ENCODE data around the gene POLR3G. TPM values are rescaled to one million over a fixed set of nuclear protein-coding genes. Genes with fewer than 3 reads are reported as not detected.

POLR3G gene
- total and polyA plus RNA-seq, 2 donors: 1.1 to 4.0 TPM

- H3K27ac ChIP-seq (ENCODE audit: low read depth): no peak overlapping the region
- no peak overlapping the region for H3K4me3 ChIP-seq (ENCODE audit: low read depth, low read length)
- H3K4me1 ChIP-seq (ENCODE audit: insufficient read depth): no peaks in the 10 kb centered on the region
- no peaks in the 10 kb centered on the region for H3K36me3 ChIP-seq (ENCODE audit: insufficient read depth)
- 74% methylated on average over 8 of the region's 8 CpGs for WGBS
- DNase-seq (ENCODE audit: extremely low spot score): no peak
These were observed 3.1 kb downstream of the POLR3G start for GRCh38 chr5:90477621-90478215.

GRCh38 chr5:90479611-90480385 is 5.1 kb downstream of the POLR3G start:
- DNase-seq (ENCODE audit: extremely low spot score): no peak
- H3K27ac ChIP-seq (ENCODE audit: low read depth): no peak overlapping the region
- H3K4me3 ChIP-seq (ENCODE audit: low read depth, low read length): no peak overlapping the region
- H3K36me3 ChIP-seq (ENCODE audit: insufficient read depth): no peaks in the 10 kb centered on the region
- H3K4me1 ChIP-seq (ENCODE audit: insufficient read depth): no peaks in the 10 kb centered on the region

GRCh38 chr5:90480699-90481098 is 6.0 kb downstream of the POLR3G start:
- WGBS: 75% methylated on average over 1 of the region's 1 CpG

GRCh38 chr5:90483206-90483605 is 8.5 kb downstream of the POLR3G start:
- Histone ChIP-seq H3K27ac (ENCODE audit: low read depth) (no peak overlapping the region), H3K36me3 (ENCODE audit: insufficient read depth) (no peaks in the 10 kb centered on the region), H3K4me3 (ENCODE audit: low read depth, low read length) (no peak overlapping the region), H3K4me1 (ENCODE audit: insufficient read depth) (no peaks in the 10 kb centered on the region)
- DNase-seq (ENCODE audit: extremely low spot score): no peak
- WGBS: 85% methylated on average over 8 of the region's 8 CpGs

More at GRCh38 chr5:90480699-90481098, 6.0 kb downstream of the POLR3G start:
- Histone ChIP-seq H3K36me3 (ENCODE audit: insufficient read depth) (no peaks in the 10 kb centered on the region), H3K4me3 (ENCODE audit: low read depth, low read length) (no peak overlapping the region), H3K27ac (ENCODE audit: low read depth) (no peak overlapping the region), H3K4me1 (ENCODE audit: insufficient read depth) (no peaks in the 10 kb centered on the region)
- DNase-seq (ENCODE audit: extremely low spot score): no peak

GRCh38 chr5:90484540-90484939 is 9.9 kb downstream of the POLR3G start:
- Histone ChIP-seq H3K36me3 (ENCODE audit: insufficient read depth) (no peaks in the 10 kb centered on the region), H3K4me3 (ENCODE audit: low read depth, low read length) (no peak overlapping the region), H3K27ac (ENCODE audit: low read depth) (no peak overlapping the region), H3K4me1 (ENCODE audit: insufficient read depth) (no peaks in the 10 kb centered on the region)
- no peak for DNase-seq (ENCODE audit: extremely low spot score)
- WGBS: 43% methylated on average over 3 of the region's 3 CpGs

GRCh38 chr5:90488791-90489190 is 14.1 kb downstream of the POLR3G start:
- 46% methylated on average over 2 of the region's 2 CpGs for WGBS
- H3K4me3 ChIP-seq (ENCODE audit: low read depth, low read length): no peak overlapping the region
- no peak overlapping the region for H3K27ac ChIP-seq (ENCODE audit: low read depth)
- DNase-seq (ENCODE audit: extremely low spot score): no peak
- no peaks in the 10 kb centered on the region for H3K36me3 ChIP-seq (ENCODE audit: insufficient read depth)
- no peaks in the 10 kb centered on the region for H3K4me1 ChIP-seq (ENCODE audit: insufficient read depth)

GRCh38 chr5:90494043-90494442 is 19.4 kb downstream of the POLR3G start:
- no peak overlapping the region for H3K4me3 ChIP-seq (ENCODE audit: low read depth, low read length)
- no peak for DNase-seq (ENCODE audit: extremely low spot score)

GRCh38 chr5:90495146-90495545 is 20.5 kb downstream of the POLR3G start:
- H3K36me3 ChIP-seq (ENCODE audit: insufficient read depth): no peaks in the 10 kb centered on the region
- DNase-seq (ENCODE audit: extremely low spot score): no peak
- no peak overlapping the region for H3K27ac ChIP-seq (ENCODE audit: low read depth)
- no peak overlapping the region for H3K4me3 ChIP-seq (ENCODE audit: low read depth, low read length)
- H3K4me1 ChIP-seq (ENCODE audit: insufficient read depth): no peaks in the 10 kb centered on the region
- 89% methylated on average over 1 of the region's 1 CpG for WGBS

More at GRCh38 chr5:90494043-90494442, 19.4 kb downstream of the POLR3G start:
- no peaks in the 10 kb centered on the region for H3K36me3 ChIP-seq (ENCODE audit: insufficient read depth)
- H3K27ac ChIP-seq (ENCODE audit: low read depth): no peak overlapping the region
- H3K4me1 ChIP-seq (ENCODE audit: insufficient read depth): no peaks in the 10 kb centered on the region

GRCh38 chr5:90503596-90503995 is 28.9 kb downstream of the POLR3G start:
- Histone ChIP-seq H3K4me1 (ENCODE audit: insufficient read depth) (no peaks in the 10 kb centered on the region), H3K36me3 (ENCODE audit: insufficient read depth) (no peaks in the 10 kb centered on the region), H3K27ac (ENCODE audit: low read depth) (no peak overlapping the region), H3K4me3 (ENCODE audit: low read depth, low read length) (no peak overlapping the region)
- 76% methylated on average over 1 of the region's 1 CpG for WGBS
- no peak for DNase-seq (ENCODE audit: extremely low spot score)

- no peak overlapping the region for H3K27ac ChIP-seq (ENCODE audit: low read depth)
- no peaks in the 10 kb centered on the region for H3K4me1 ChIP-seq (ENCODE audit: insufficient read depth)
- no peaks in the 10 kb centered on the region for H3K36me3 ChIP-seq (ENCODE audit: insufficient read depth)
- 88% methylated on average over 2 of the region's 2 CpGs for WGBS
- no peak for DNase-seq (ENCODE audit: extremely low spot score)
- no peak overlapping the region for H3K4me3 ChIP-seq (ENCODE audit: low read depth, low read length)
These were observed 30.1 kb downstream of the POLR3G start for GRCh38 chr5:90504743-90505142.

GRCh38 chr5:90506221-90506620 is 31.6 kb downstream of the POLR3G start:
- no peak for DNase-seq (ENCODE audit: extremely low spot score)
- no peak overlapping the region for H3K4me3 ChIP-seq (ENCODE audit: low read depth, low read length)
- H3K27ac ChIP-seq (ENCODE audit: low read depth): no peak overlapping the region
- H3K4me1 ChIP-seq (ENCODE audit: insufficient read depth): no peaks in the 10 kb centered on the region
- H3K36me3 ChIP-seq (ENCODE audit: insufficient read depth): no peaks in the 10 kb centered on the region

- no peaks in the 10 kb centered on the region for H3K36me3 ChIP-seq (ENCODE audit: insufficient read depth)
- H3K4me3 ChIP-seq (ENCODE audit: low read depth, low read length): no peak overlapping the region
- no peak overlapping the region for H3K27ac ChIP-seq (ENCODE audit: low read depth)
- no peak for DNase-seq (ENCODE audit: extremely low spot score)
- 100% methylated on average over 1 of the region's 1 CpG for WGBS
- no peaks in the 10 kb centered on the region for H3K4me1 ChIP-seq (ENCODE audit: insufficient read depth)
These were observed 35.8 kb downstream of the POLR3G start for GRCh38 chr5:90510438-90510837.

GRCh38 chr5:90514520-90514919 is 39.9 kb downstream of the POLR3G start:
- Histone ChIP-seq H3K27ac (ENCODE audit: low read depth) (no peak overlapping the region), H3K36me3 (ENCODE audit: insufficient read depth) (no peaks in the 10 kb centered on the region), H3K4me1 (ENCODE audit: insufficient read depth) (no peaks in the 10 kb centered on the region), H3K4me3 (ENCODE audit: low read depth, low read length) (no peak overlapping the region)
- no peak for DNase-seq (ENCODE audit: extremely low spot score)
- 75% methylated on average over 3 of the region's 3 CpGs for WGBS

- Histone ChIP-seq H3K4me1 (ENCODE audit: insufficient read depth) (no peaks in the 10 kb centered on the region), H3K4me3 (ENCODE audit: low read depth, low read length) (no peak overlapping the region), H3K27ac (ENCODE audit: low read depth) (no peak overlapping the region), H3K36me3 (ENCODE audit: insufficient read depth) (no peaks in the 10 kb centered on the region)
- DNase-seq (ENCODE audit: extremely low spot score): no peak
These were observed 44.0 kb downstream of the POLR3G start for GRCh38 chr5:90518661-90519060.

Measured in urinary bladder (tissue), 4 donors.